Mesenchymal stem cell (in vitro differentiated cells and primary cell): ENCODE measurements around the gene SNX20.

Source experiments
- DNase-seq: peaks from one replicate; pipeline ENCODE4 v3.0.0-alpha.2; 2013
- H2AFZ ChIP-seq: one replicate; pipeline ENCODE4 v1.6.1; 2013; ENCODE audit warnings: low read depth, mild to moderate bottlenecking, control low read depth, inconsistent platforms, low read length, moderate library complexity
- H2AK5ac ChIP-seq: 2 replicates; pipeline ENCODE4 v1.6.1; 2013; ENCODE audit warnings: low read length, moderate library complexity, mild to moderate bottlenecking, inconsistent platforms; ENCODE audit not compliant: severe bottlenecking
- H2BK120ac ChIP-seq: one replicate; pipeline ENCODE4 v1.6.1; 2013; ENCODE audit warnings: low read depth, mild to moderate bottlenecking, inconsistent platforms, low read length, moderate library complexity
- H2BK12ac ChIP-seq, 2 experiments: one replicate each; pipeline ENCODE4 v1.6.1; 2013; ENCODE audit warnings: inconsistent platforms in 2 of 2, low read length in 2 of 2, mild to moderate bottlenecking in 2 of 2, moderate library complexity in 2 of 2, control low read depth in 1 of 2
- H2BK15ac ChIP-seq: one replicate; pipeline ENCODE4 v1.6.1; 2013; ENCODE audit warnings: mild to moderate bottlenecking, low read depth, inconsistent platforms; ENCODE audit not compliant: poor library complexity, severe bottlenecking
- H2BK5ac ChIP-seq: 2 replicates; pipeline ENCODE4 v1.6.1; 2013; ENCODE audit warnings: low read depth, mild to moderate bottlenecking, low read length, control low read depth, inconsistent platforms; ENCODE audit not compliant: poor library complexity, severe bottlenecking
- H3K14ac ChIP-seq, 2 experiments: one replicate each; pipeline ENCODE4 v1.6.1; 2013; ENCODE audit warnings: inconsistent platforms in 2 of 2, low read length in 2 of 2, control low read depth in 1 of 2, mild to moderate bottlenecking in 1 of 2, moderate library complexity in 1 of 2
- H3K18ac ChIP-seq, 2 experiments: one replicate each; pipeline ENCODE4 v1.6.1; 2013; ENCODE audit warnings: inconsistent platforms in 2 of 2, low read length in 2 of 2, control low read depth in 1 of 2, low read depth in 1 of 2, mild to moderate bottlenecking in 1 of 2
- H3K23ac ChIP-seq, 2 experiments: one replicate each; pipeline ENCODE4 v1.6.1; 2013; ENCODE audit warnings: inconsistent platforms in 2 of 2, low read length in 2 of 2, mild to moderate bottlenecking in 2 of 2, moderate library complexity in 2 of 2, control low read depth in 1 of 2
- H3K27ac ChIP-seq: 2 replicates; pipeline ENCODE4 v1.5.1; 2013; ENCODE audit warnings: mild to moderate bottlenecking, moderate library complexity, low read length, control low read depth, inconsistent platforms; ENCODE audit not compliant: poor library complexity, severe bottlenecking
- H3K27me3 ChIP-seq, 2 experiments: 2 replicates each; pipeline versions ENCODE4 v1.6.1 to v1.7.0; 2013; ENCODE audit warnings: low read length in 2 of 2, mild to moderate bottlenecking in 2 of 2, moderate library complexity in 2 of 2, control low read depth in 1 of 2, inconsistent platforms in 1 of 2; ENCODE audit not compliant: control insufficient read depth in 1 of 2, insufficient read depth in 1 of 2
- H3K36me3 ChIP-seq, 2 experiments: 2 replicates each; pipeline versions ENCODE4 v1.6.1 to v1.7.0; 2013; ENCODE audit warnings: low read length in 2 of 2, control low read depth in 1 of 2, inconsistent platforms in 1 of 2, low read depth in 1 of 2, mild to moderate bottlenecking in 1 of 2; ENCODE audit not compliant: insufficient read depth in 2 of 2, control insufficient read depth in 1 of 2
- H3K4ac ChIP-seq, 2 experiments: one replicate each; pipeline ENCODE4 v1.6.1; 2013; ENCODE audit warnings: inconsistent platforms in 2 of 2, low read length in 2 of 2, mild to moderate bottlenecking in 2 of 2, moderate library complexity in 2 of 2, control low read depth in 1 of 2, low read depth in 1 of 2
- H3K4me1 ChIP-seq: 2 replicates; pipeline ENCODE4 v1.6.1; 2013; ENCODE audit warnings: low read depth, low read length, control low read depth; ENCODE audit not compliant: control insufficient read depth, insufficient read depth
- H3K4me2 ChIP-seq: 2 replicates; pipeline ENCODE4 v1.6.1; 2013; ENCODE audit warnings: low read length, mild to moderate bottlenecking, inconsistent platforms; ENCODE audit not compliant: poor library complexity, severe bottlenecking
- H3K4me3 ChIP-seq, 2 experiments: 2 replicates each; pipeline versions ENCODE4 v1.5.1 to v1.7.0; 2013; ENCODE audit warnings: low read length in 2 of 2, mild to moderate bottlenecking in 2 of 2, control low read depth in 1 of 2, low read depth in 1 of 2; ENCODE audit not compliant: insufficient read depth in 1 of 2
- H3K79me1 ChIP-seq: replicated peaks from 2 replicates; pipeline ENCODE4 v1.6.1; 2013; ENCODE audit warnings: mild to moderate bottlenecking, control low read depth, low read length, inconsistent platforms; ENCODE audit not compliant: poor library complexity, severe bottlenecking
- H3K9ac ChIP-seq: 2 replicates; pipeline ENCODE4 v1.7.0; 2013; ENCODE audit warnings: mild to moderate bottlenecking, low read length, moderate library complexity
- H3K9me3 ChIP-seq: 2 replicates; pipeline ENCODE4 v1.7.0; 2013; ENCODE audit warnings: mild to moderate bottlenecking, low read length; ENCODE audit not compliant: control insufficient read depth
- H4K8ac ChIP-seq: one replicate; pipeline ENCODE4 v1.6.1; 2013; ENCODE audit warnings: inconsistent platforms, mild to moderate bottlenecking, low read length, moderate library complexity
- H4K91ac ChIP-seq: one replicate; pipeline ENCODE4 v1.6.1; 2013; ENCODE audit warnings: mild to moderate bottlenecking, low read length, inconsistent platforms
- WGBS: methylation state at CpG from one replicate; pipeline ENCODE4 v1.1.7; 2013; ENCODE audit warnings: mixed read lengths; 5-methylcytosine and 5-hydroxymethylcytosine counted together

SNX20 gene

DNA sequence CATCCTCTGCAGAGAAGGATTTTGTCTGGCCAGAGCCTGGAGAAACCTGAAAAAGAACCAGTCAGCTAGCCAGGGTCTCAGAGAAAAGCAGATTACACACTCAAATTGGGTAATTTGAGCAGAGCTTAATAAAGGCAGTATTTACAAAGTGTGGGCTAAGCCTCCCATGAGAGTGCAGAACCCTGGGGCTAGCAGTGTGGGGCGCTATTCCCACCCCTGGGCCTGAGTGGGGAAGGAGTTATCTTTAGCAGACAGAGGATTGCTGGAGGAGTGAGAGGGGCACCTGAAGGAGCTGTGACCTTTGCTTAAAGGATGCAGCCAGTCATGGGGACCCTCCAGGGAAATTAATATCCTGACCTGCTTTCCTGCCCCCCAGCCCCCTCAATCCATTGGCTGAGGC is 46.2 kb downstream of the SNX20 start:
- H3K4me2 ChIP-seq: no peak overlapping the region
- no peaks in the 10 kb centered on the region for H3K79me1 ChIP-seq
- no peaks in the 10 kb centered on the region for H3K4me1 ChIP-seq
- H3K23ac ChIP-seq: no peak overlapping the region
- no peak overlapping the region for H2BK5ac ChIP-seq
- no peak for DNase-seq
- H3K4me3 ChIP-seq: no peak overlapping the region
- no peak overlapping the region for H2AFZ ChIP-seq
- no peak overlapping the region for H2BK12ac ChIP-seq
- no peak overlapping the region for H3K27ac ChIP-seq
- no peaks in the 10 kb centered on the region for H3K9me3 ChIP-seq
- no peak overlapping the region for H4K91ac ChIP-seq
- no peak overlapping the region for H3K4ac ChIP-seq
- no peak overlapping the region for H2BK15ac ChIP-seq
- no peak overlapping the region for H4K8ac ChIP-seq
- H3K27me3 ChIP-seq: peaks cover 17 to 36% of the 10 kb centered on the region in 2 experiments
- H3K18ac ChIP-seq: no peak overlapping the region
- peaks cover 0 to 2% of the 10 kb centered on the region in 2 experiments for H3K36me3 ChIP-seq
- no peak overlapping the region for H2BK120ac ChIP-seq
- no peak overlapping the region for H3K14ac ChIP-seq
- WGBS: 65% methylated on average over 1 of the region's 1 CpG
- no peak overlapping the region for H3K9ac ChIP-seq
- no peak overlapping the region for H2AK5ac ChIP-seq

DNA sequence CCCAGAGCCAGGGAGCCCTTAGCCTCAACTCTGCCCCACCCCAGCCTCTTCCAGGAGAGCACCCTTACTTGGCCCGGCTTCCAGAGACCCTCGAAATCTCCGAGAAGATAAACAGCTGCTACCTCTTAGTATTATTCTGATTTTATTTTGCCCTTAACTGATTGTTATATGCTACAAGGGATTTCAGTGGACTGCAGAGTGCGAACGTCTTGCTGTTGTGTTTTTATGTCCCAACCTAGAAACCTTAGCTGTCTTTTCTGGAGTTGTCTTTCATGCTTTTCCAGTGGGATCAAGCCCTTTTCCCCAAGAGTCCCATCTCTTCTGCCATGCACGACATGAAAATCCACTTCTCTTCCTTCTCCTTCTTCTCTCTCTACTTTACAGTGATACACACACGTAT is 47.0 kb downstream of the SNX20 start:
- Histone ChIP-seq H4K91ac (no peak overlapping the region), H3K4me2 (no peak overlapping the region), H3K9ac (no peak overlapping the region), H2BK5ac (no peak overlapping the region), H3K36me3 (peaks cover 0 to 2% of the 10 kb centered on the region in 2 experiments), H3K4me1 (no peaks in the 10 kb centered on the region), H3K79me1 (no peaks in the 10 kb centered on the region), H3K4ac (no peak overlapping the region), H2AK5ac (no peak overlapping the region), H3K23ac (no peak overlapping the region), H3K27me3 (peaks cover 20 to 32% of the 10 kb centered on the region in 2 experiments), H4K8ac (no peak overlapping the region), H3K4me3 (no peak overlapping the region), H3K9me3 (no peaks in the 10 kb centered on the region), H2BK15ac (no peak overlapping the region), H2BK120ac (no peak overlapping the region), H3K18ac (no peak overlapping the region), H2AFZ (no peak overlapping the region), H3K27ac (no peak overlapping the region), H3K14ac (no peak overlapping the region), H2BK12ac (no peak overlapping the region)
- 88% methylated on average over 3 of the region's 7 CpGs for WGBS
- DNase-seq: no peak

DNA sequence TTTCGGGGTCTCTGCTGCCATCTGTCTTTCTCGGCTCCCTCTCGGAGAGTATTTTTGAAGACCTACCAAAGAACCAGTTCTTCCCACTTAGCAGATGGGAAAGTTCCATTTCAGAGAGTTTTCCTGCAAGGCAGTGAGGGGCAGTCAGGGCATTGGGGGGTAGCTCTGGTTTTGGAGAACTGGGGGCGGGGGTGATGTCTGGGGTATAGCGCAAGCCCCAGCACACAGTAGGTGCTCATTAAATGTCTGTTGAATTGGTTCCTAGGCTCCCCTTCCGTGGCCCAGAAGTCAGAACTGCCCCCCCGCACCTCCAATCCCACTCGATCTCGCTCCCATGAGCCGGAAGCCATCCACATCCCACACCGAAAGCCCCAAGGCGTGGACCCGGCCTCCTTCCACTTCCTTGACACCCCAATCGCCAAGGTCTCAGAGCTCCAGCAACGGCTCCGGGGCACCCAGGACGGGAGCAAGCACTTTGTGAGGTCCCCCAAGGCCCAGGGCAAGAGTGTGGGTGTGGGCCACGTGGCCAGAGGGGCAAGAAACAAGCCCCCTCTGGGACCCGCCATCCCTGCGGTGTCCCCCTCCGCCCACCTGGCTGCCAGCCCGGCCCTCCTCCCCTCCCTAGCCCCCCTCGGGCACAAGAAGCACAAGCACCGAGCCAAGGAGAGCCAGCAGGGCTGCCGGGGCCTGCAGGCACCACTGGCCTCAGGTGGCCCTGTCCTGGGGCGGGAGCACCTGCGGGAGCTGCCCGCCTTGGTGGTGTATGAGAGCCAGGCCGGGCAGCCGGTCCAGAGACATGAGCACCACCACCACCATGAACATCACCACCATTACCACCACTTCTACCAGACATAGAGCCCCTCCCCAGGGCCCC is 47.9 kb downstream of the SNX20 start:
- H3K27me3 ChIP-seq: peaks cover 20 to 35% of the 10 kb centered on the region in 2 experiments
- no peak overlapping the region for H3K14ac ChIP-seq
- no peak overlapping the region for H3K18ac ChIP-seq
- H4K91ac ChIP-seq: peak overlapping the region; percentile 8
- H2BK120ac ChIP-seq: no peak overlapping the region
- H2AFZ ChIP-seq: no peak overlapping the region
- 89% methylated on average over 28 of the region's 30 CpGs for WGBS
- H3K23ac ChIP-seq: no peak overlapping the region
- H3K4me1 ChIP-seq: no peaks in the 10 kb centered on the region
- no peak overlapping the region for H3K4ac ChIP-seq
- H2BK5ac ChIP-seq: no peak overlapping the region
- H2BK12ac ChIP-seq: no peak overlapping the region
- H3K9me3 ChIP-seq: no peaks in the 10 kb centered on the region
- no peak overlapping the region for H3K4me3 ChIP-seq
- H3K36me3 ChIP-seq: peaks cover 0 to 2% of the 10 kb centered on the region in 2 experiments
- no peak overlapping the region for H2AK5ac ChIP-seq
- H3K4me2 ChIP-seq: no peak overlapping the region
- no peak overlapping the region for H3K27ac ChIP-seq
- H2BK15ac ChIP-seq: no peak overlapping the region
- H4K8ac ChIP-seq: peak overlapping the region; percentile 7
- H3K9ac ChIP-seq: no peak overlapping the region
- H3K79me1 ChIP-seq: no peaks in the 10 kb centered on the region
- DNase-seq: no peak

DNA sequence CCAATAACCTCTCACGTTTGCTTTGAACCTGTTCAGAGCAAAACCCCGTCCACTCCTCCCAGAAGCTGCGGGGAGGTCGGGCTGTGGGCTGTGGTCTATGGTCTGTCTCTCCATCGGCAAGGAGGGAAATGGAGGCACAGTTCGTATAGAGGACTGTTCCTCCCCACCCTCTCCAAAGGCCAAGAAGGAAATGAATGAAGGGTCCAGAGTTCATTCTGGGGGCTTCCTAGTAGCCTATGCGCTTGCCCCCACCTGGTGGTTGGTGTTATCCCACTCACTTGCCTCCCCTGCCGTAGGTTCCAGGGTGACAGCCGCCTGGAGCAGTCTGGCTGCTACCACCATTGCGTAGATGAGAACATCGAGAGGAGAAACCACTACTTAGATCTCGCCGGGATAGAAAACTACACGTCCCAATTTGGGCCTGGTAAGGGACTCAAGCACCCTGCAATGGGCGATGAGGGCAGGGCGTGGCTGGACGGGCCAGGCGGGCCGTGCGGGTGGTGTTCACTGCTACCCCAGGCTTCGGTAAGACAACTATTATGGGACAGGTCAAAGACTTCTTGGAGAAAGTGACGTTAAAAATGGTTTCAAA is 49.0 kb downstream of the SNX20 start:
- Histone ChIP-seq H3K4me1 (no peaks in the 10 kb centered on the region), H3K27me3 (peaks cover 25 to 41% of the 10 kb centered on the region in 2 experiments), H2BK5ac (no peak overlapping the region), H2AFZ (no peak overlapping the region), H3K36me3 (peaks cover 0 to 2% of the 10 kb centered on the region in 2 experiments), H3K9ac (no peak overlapping the region), H3K4me2 (no peak overlapping the region), H2BK12ac (no peak overlapping the region), H3K18ac (no peak overlapping the region), H2AK5ac (no peak overlapping the region), H4K8ac (no peak overlapping the region), H3K14ac (no peak overlapping the region), H3K79me1 (no peaks in the 10 kb centered on the region), H3K23ac (no peak overlapping the region), H3K4ac (no peak overlapping the region), H3K27ac (no peak overlapping the region), H3K9me3 (no peaks in the 10 kb centered on the region), H2BK120ac (no peak overlapping the region), H4K91ac (no peak overlapping the region), H2BK15ac (no peak overlapping the region), H3K4me3 (no peak overlapping the region)
- no peak for DNase-seq
- 89% methylated on average over 21 of the region's 22 CpGs for WGBS
